ENCODE data around the gene WARS2.

WARS2 gene

GRCh38 chr1:119045096-119045746 is 95.2 kb downstream of the WARS2 start:
- no peak for DNase-seq
- in situ Hi-C loops (cut with HindIII; ENCODE audit: low pct_ligation_motif_present, low sequenced_read_pairs) = no loop called here
- no peak for TF ChIP-seq CTCF (IDR thresholded peaks at IDR 0.05; ENCODE audit: low read depth, low read length, missing control alignments)
- Histone ChIP-seq H3K36me3 (replicated peaks) (no peaks in the 10 kb centered on the region), H3K27me3 (replicated peaks) (no peaks in the 10 kb centered on the region), H3K4me3 (ENCODE audit: low read depth, low read length) (no peak overlapping the region), H3K27ac (no peak overlapping the region)

GRCh38 chr1:119040906-119041305 is 99.5 kb downstream of the WARS2 start:
- Histone ChIP-seq H3K27me3 (replicated peaks) (no peaks in the 10 kb centered on the region), H3K27ac (no peak overlapping the region), H3K4me3 (ENCODE audit: low read depth, low read length) (no peak overlapping the region), H3K36me3 (replicated peaks) (no peaks in the 10 kb centered on the region)
- TF ChIP-seq CTCF (IDR thresholded peaks at IDR 0.05; ENCODE audit: low read depth, low read length, missing control alignments) = no peak
- in situ Hi-C loops (cut with HindIII; ENCODE audit: low pct_ligation_motif_present, low sequenced_read_pairs) = no loop called here
- DNase-seq = no peak

GRCh38 chr1:119040489-119040888 is 100.0 kb downstream of the WARS2 start:
- Histone ChIP-seq H3K36me3 (replicated peaks) (no peaks in the 10 kb centered on the region), H3K27ac (no peak overlapping the region), H3K27me3 (replicated peaks) (no peaks in the 10 kb centered on the region), H3K4me3 (ENCODE audit: low read depth, low read length) (no peak overlapping the region)
- DNase-seq = no peak
- no peak for TF ChIP-seq CTCF (IDR thresholded peaks at IDR 0.05; ENCODE audit: low read depth, low read length, missing control alignments)
- in situ Hi-C loops (cut with HindIII; ENCODE audit: low pct_ligation_motif_present, low sequenced_read_pairs) = no loop called here

- in situ Hi-C loops (cut with HindIII; ENCODE audit: low pct_ligation_motif_present, low sequenced_read_pairs) = no loop called here
- no peak for TF ChIP-seq CTCF (IDR thresholded peaks at IDR 0.05; ENCODE audit: low read depth, low read length, missing control alignments)
- H3K4me3 ChIP-seq (ENCODE audit: low read depth, low read length) = no peak overlapping the region
- no peaks in the 10 kb centered on the region for H3K36me3 ChIP-seq (replicated peaks)
- H3K27me3 ChIP-seq (replicated peaks) = no peaks in the 10 kb centered on the region
- no peak for DNase-seq
- no peak overlapping the region for H3K27ac ChIP-seq
These were observed 102.1 kb downstream of the WARS2 start for GRCh38 chr1:119038363-119038762.

GRCh38 chr1:119034359-119034758 is 106.1 kb downstream of the WARS2 start:
- H3K36me3 ChIP-seq (replicated peaks) = no peaks in the 10 kb centered on the region
- in situ Hi-C loops (cut with HindIII; ENCODE audit: low pct_ligation_motif_present, low sequenced_read_pairs) = no loop called here
- no peak for DNase-seq

More at GRCh38 chr1:119034359-119034758, 106.1 kb downstream of the WARS2 start:
- Histone ChIP-seq H3K27me3 (replicated peaks) (no peaks in the 10 kb centered on the region), H3K4me3 (ENCODE audit: low read depth, low read length) (no peak overlapping the region), H3K27ac (no peak overlapping the region)
- no peak for TF ChIP-seq CTCF (IDR thresholded peaks at IDR 0.05; ENCODE audit: low read depth, low read length, missing control alignments)
